ENCODE measurements around the gene XYLB.
"Not testable (repeated sequence)": the region's sequence is repeated elsewhere in the genome, so short reads cannot be mapped to it uniquely, and the experiment has no call there.

The XYLB gene

GRCh38 chr3:38320638-38321037, 25.9 kb upstream of the XYLB start:
- not testable (repeated sequence) for DNase-seq

GRCh38 chr3:38323060-38323459, 23.5 kb upstream of the XYLB start:
- DNase-seq: no peak

DNA sequence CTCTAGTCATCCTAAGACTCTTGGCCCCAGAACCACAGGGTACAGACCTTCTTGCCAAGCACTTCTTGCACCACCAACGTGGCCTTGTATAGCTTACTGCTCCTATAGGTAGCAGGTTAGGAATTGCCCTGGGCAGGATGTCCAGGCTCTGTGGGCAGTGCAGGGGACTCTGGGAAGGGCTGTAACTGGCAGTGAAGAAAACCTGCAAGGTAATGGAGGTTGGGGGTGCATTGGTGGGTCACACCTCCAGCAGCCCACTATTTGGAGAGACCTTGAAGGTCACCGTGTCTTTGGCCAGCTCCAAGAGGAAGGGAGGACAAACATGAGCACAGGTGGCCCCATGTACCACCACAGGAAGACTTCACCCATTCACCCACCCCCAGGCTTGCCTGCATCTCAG, 21.3 kb upstream of the XYLB start:
- no peak for DNase-seq

DNA sequence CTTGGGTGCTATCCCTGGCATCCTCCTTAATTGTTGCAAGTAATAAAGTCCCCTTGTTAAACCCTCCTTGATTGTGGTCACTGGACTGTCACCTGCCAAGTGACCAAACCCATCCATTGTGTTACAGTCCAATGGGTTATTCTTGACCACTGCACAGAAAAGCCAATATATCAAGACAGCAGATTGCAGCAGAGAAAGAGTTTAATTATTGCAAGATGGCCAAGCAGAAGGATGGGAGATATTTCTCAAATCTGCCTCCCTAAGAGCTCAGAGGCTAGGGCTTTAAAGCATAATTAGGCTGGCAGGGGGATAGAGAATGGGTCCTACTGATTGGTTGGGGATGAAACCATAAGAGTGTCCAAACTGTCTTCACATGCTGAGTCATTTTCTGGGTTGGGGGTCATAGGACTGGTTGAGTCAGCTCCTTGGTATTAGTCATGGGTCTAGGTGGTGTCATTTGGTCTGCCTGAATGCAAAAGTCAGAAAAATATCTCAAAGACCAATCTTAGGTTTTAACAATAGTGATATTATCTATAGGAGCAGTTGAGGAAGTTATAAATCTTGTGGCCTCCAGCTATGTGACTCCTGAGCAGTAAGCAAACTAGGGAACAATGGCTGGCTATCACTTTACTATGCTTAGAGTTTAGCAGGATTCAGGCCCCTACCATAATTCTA, 19.1 kb upstream of the XYLB start:
- no peak for DNase-seq

- no peak for DNase-seq
These were observed 15.1 kb upstream of the XYLB start for GRCh38 chr3:38331257-38332022.

DNA sequence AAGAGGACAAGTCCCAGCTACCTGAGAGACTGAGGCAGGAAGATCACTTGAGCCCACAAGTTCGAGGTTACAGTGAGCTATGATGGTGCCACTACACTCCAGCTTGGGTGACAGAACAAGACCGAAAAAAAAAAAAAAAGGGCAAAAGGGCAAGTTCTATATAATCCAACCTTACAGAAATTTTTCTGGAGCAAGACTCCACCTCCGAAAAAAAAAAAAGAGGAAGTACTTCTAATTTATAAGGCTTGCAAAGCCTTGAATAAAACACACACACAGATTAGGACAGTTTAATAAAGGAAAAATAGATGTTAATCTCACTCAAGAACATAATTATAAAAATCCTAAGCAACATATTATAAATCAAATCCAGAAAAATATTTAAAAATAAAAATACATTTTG, 14.4 kb upstream of the XYLB start:
- no peak for DNase-seq

GRCh38 chr3:38334142-38335055, 12.2 kb upstream of the XYLB start:
- no peak for DNase-seq

GRCh38 chr3:38335263-38335662, 11.3 kb upstream of the XYLB start:
- DNase-seq: no peak

GRCh38 chr3:38337703-38338102, 8.9 kb upstream of the XYLB start:
- DNase-seq: no peak

DNA sequence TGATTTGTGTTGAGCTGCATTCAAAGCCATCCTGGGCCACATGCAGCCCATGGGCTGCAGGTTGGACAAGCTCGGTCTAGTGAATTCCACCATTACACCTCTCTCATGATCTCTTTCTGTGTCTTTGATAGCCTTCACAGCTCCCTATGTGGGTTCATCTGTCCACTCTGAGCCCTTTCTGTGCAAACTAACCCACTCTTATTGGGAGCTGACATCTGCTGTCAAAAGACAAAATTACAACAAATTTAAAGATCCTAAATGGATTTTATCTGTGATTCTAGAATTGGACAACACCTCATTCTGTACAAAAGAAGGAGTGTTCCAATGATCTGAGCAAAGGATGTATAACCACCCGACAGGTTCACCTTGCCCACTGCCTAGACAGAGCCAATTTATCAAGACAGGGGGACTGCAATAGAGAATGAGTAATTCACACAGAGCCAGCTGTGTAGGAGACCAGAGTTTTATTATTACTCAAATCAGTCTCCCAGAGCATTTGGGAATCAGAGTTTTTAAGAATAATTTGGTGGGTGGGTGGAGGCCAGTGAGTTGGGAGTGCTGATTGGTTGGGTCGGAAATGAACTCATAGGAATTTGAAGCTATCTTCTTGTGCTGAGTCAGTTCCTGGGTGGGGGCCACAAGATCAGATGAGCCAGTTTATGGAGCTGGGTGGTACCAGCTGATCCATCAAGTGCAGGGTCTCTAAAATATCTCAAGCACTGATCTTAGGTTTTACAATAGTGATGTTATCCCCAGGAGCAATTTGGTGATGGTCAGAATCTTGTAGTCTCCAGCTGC, 2.6 kb upstream of the XYLB start:
- no peak for DNase-seq

DNA sequence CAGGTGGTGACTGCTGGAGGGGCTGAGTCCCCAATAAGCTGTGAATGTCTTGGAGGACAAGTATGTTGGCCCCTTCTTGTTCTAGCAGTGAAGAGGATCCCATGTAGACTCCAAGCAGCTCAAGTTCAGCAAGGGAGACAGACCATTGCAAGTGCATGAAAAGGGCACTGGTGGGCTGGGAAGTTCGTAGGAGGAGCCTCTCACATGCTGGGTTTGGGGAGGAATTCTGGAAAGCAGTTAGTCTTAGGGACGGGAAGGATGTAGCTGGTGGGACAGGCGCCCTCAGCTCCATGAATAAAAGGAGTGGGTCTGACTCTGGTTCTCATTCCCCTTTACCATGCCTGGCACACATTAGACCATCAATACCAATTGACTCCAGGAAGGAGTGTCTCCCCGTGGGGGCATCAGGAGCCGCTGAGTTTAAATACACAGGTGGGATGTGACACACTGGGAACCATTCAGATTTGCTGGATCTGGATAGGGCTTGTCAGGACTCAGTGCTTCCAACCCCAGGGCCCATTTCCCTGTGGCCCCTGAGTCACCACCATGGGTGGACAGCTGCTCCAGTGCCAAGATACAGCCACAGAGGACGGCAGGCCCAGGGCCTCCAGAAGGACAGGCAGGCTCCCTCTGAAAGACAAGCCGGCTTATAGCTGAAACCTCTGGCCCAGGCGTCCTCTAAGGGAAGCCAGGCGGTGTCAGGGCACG, 552 bp upstream of the XYLB start:
- DNase-seq: no peak

- no peak for DNase-seq
These were observed 1.0 kb downstream of the XYLB start for GRCh38 chr3:38347421-38348200.

- DNase-seq: no peak
These were observed 2.3 kb downstream of the XYLB start for GRCh38 chr3:38348903-38349302.

- DNase-seq: no peak
These were observed 3.2 kb downstream of the XYLB start for GRCh38 chr3:38349684-38350359.

DNA sequence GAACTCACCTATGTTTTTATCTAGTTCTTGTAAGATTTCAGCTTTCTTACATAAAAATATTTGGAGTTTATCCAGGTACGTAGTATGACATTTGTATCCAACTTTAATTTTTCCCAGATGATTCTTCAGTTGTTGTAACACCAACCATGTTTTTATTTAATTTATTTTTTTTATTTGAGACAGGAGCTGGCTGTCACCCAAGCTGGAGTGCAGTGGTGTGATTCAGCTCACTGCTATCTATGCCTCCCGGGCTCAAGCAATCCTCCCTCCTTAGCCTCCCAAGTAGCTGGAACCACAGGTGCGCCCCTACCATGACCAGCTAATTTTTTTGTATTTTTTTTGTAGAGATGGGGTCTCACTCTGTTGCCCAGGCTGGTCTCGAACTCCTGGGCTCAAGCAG, 6.6 kb downstream of the XYLB start:
- DNase-seq: no peak

- no peak for DNase-seq
These were observed 8.2 kb downstream of the XYLB start for GRCh38 chr3:38354588-38355330.

GRCh38 chr3:38359038-38359437, 12.5 kb downstream of the XYLB start:
- no peak for DNase-seq

DNA sequence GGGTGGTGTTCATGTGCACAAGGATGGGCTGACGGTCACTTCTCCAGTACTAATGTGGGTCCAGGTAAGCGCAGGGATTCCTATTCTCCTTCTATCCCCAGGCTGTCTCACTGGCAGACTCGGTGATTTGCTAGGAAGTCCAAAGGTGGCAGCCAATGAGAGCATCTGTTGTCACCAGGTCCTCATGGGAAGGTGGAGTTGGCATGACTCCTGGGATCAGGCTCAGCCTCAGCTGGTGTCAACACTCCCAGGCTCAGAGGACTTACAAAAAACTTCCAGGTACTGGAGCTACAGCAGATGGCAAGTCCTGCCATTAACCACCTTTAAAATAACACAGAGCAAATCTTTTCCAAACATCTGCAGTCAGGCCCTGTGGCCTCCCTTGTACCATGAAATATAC, 13.8 kb downstream of the XYLB start:
- no peak for DNase-seq

Measured in amygdala (tissue), 56 donors.